T-helper 1 cell (primary cell): Measurements from ENCODE around the gene WDR17.

ENCODE experiments used
- DNase-seq, 5 donors: peaks; one replicate each; pipeline ENCODE4 v3.0.0-alpha.2; 2012 to 2020

Gene WDR17

GRCh38 chr4:176099314-176099713 is 33.7 kb downstream of the WDR17 start:
- no peak for DNase-seq

- no peak for DNase-seq
Observed at GRCh38 chr4:176102414-176103063, 36.9 kb downstream of the WDR17 start.

GRCh38 chr4:176107695-176108094 is 42.1 kb downstream of the WDR17 start:
- DNase-seq, result no peak

- DNase-seq, result peak in 1 of 5 donors; percentile 16
Observed at GRCh38 chr4:176123710-176124407, 58.2 kb downstream of the WDR17 start.

- no peak for DNase-seq
Observed at GRCh38 chr4:176125063-176125462, 59.4 kb downstream of the WDR17 start.

- DNase-seq, result no peak
Observed at GRCh38 chr4:176134670-176135069, 69.0 kb downstream of the WDR17 start.

GRCh38 chr4:176137631-176138030 is 72.0 kb downstream of the WDR17 start:
- no peak for DNase-seq

- no peak for DNase-seq
Observed at GRCh38 chr4:176139518-176139917, 73.9 kb downstream of the WDR17 start.

- DNase-seq, result no peak
Observed at GRCh38 chr4:176142253-176142652, 76.6 kb downstream of the WDR17 start.

GRCh38 chr4:176149680-176150355 is 84.2 kb downstream of the WDR17 start:
- no peak for DNase-seq

- no peak for DNase-seq
Observed at GRCh38 chr4:176150356-176150682, 84.7 kb downstream of the WDR17 start.

- DNase-seq, result no peak
Observed at GRCh38 chr4:176150704-176151103, 85.1 kb downstream of the WDR17 start.

GRCh38 chr4:176153124-176153523 is 87.5 kb downstream of the WDR17 start:
- DNase-seq, result no peak

GRCh38 chr4:176156656-176157055 is 91.0 kb downstream of the WDR17 start:
- DNase-seq, result no peak

- DNase-seq, result no peak
Observed at GRCh38 chr4:176163041-176163440, 97.4 kb downstream of the WDR17 start.

- DNase-seq, result no peak
Observed at GRCh38 chr4:176185051-176185450, 119.4 kb downstream of the WDR17 start.

GRCh38 chr4:176186067-176186466 is 120.4 kb downstream of the WDR17 start:
- DNase-seq, result no peak

- no peak for DNase-seq
Observed at GRCh38 chr4:176186671-176187395, 121.2 kb downstream of the WDR17 start.

- DNase-seq, result no peak
Observed at GRCh38 chr4:176187624-176188023, 122.0 kb downstream of the WDR17 start.

GRCh38 chr4:176188654-176189053 is 123.0 kb downstream of the WDR17 start:
- no peak for DNase-seq

- no peak for DNase-seq
Observed at GRCh38 chr4:176189891-176190795, 124.5 kb downstream of the WDR17 start.

GRCh38 chr4:176191974-176192373 is 126.3 kb downstream of the WDR17 start:
- DNase-seq, result no peak
